Hindlimb muscle (tissue), 1 donor: ENCODE measurements around the gene C19orf67. TPM values are rescaled to one million over a fixed set of nuclear protein-coding genes. Genes with fewer than 3 reads are reported as not detected.

Experiments
- DNase-seq: peaks from one replicate; pipeline ENCODE4 v3.0.0-alpha.2; 2013
- polyA plus RNA-seq: library from polyadenylated mRNA; unstranded; fragments of 120-200 nt; gene quantifications from one replicate; pipeline ENCODE4 v1.2.1, GENCODE V29; 2013; ENCODE audit not compliant: insufficient read length

Gene C19orf67
- polyA plus RNA-seq, 1 donor, result not detected

DNA sequence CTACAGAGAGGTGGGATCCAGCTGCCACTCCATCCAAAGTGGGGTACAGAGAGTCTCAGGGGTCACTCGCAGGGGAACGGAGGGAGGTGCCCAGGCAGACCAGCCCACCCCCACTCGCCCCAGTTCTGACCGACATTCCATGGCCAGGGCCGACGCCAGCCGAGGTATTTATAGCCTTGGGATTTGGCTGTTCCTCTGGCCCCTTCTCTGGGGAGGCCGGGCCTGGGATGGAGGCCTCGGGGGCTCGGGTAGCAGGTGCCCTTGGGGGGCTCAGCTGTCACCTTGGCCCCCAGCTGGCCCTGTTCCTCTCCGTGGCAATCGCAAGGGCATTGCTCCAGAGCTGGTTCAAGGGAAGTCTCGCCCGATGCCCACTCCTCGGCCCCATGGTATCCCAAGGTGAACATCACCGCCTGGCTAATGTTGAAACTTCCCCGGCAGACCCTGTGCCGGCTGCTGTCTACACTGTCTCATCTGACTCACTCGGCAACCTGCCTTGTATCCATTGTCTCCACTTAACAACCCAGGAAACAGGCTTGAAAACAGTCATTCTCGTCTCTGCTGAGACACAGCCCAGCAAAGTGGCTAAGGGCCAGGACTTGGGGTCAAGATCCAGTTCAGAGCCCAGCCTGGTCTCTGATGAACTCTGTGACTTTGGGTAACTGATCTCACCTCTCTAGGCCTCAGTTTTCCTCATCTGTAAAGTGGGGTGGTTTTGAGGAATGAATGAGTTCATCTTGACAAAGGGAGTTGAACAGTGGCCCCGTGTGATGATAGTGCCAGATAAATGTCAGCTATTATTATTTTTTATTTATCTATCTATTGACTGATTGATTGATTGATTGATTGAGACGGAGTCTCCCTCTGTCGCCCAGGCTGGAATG lies 22.2 kb upstream of the C19orf67 start:
- DNase-seq, result no peak

DNA sequence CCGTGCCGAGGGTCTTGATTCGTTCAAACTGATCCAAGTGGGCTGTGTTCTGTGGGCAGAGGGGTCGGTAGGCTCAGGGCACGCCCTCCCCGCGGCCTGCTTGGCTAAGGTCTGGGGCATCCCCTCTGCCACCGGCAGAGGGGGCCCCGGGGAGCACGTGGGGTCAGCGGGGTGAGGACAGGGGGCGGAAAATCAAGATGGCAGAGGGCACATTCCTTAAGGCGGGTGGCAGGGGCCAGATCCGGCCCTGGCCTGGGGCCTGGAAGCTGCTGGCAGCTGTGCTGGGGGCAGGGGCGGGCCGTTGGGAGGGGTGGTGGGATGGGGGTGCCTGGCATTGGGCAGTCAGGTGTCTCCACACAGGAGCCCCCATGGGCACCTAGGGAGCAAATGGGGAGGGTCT lies 21.3 kb upstream of the C19orf67 start:
- no peak for DNase-seq

DNA sequence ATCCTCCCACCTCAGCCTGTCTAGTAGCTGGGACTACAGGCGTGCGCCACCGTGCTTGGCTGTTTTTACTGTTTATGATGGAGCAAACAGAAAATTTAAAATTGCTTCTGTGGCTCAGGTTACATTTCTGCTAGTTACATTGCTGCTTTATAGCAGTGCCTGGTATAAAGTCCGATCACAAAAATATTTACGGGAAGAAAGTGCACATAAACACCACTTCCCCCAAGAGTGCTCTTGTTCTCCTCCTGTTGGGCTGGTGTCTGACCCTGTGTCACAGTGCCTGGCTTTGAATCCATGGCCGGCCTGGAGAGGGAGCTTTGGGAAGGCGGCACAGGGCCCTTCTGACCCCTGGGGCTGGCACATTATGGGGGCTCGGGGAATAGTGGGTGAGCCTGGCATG lies 20.1 kb upstream of the C19orf67 start:
- no peak for DNase-seq

DNA sequence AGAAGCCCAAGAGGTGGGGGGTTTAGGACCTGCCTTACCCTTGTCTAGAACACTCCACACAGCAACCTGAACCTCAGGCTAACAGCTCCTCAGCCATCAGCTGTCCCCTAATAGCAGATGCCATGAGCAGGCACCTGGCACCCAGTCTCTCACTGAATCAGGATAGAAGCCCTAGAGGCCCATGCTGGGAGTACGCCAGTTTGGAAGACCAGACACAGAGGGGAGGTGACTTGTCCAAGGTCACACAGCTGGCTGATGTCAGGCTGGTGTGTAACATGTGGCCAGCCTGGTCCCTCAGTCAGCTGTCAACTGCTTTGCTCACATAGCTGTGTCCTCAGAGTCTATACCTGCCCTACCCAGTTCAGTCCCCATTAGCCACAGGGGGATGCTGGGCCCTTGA lies 17.7 kb upstream of the C19orf67 start:
- DNase-seq, result no peak

DNA sequence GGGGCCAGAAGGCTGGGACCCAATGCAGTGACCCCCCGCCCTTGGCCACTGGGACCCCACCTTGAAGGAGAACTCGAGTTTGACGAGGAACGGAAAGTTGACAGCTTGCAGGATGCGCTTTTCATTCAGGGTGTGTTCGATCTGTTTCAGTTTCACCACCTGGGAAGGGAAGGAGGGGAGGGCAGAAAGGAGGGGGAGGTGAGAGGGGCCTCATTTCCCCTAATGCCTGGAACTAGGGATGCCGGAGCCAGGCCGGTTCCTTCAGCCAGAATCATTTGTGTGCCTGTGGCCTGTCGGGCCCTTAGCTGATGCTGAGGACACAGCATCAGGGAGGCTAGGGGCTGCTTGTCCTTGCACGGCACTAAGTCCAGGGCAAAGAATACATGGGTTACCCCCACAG lies 17.2 kb upstream of the C19orf67 start:
- no peak for DNase-seq

DNA sequence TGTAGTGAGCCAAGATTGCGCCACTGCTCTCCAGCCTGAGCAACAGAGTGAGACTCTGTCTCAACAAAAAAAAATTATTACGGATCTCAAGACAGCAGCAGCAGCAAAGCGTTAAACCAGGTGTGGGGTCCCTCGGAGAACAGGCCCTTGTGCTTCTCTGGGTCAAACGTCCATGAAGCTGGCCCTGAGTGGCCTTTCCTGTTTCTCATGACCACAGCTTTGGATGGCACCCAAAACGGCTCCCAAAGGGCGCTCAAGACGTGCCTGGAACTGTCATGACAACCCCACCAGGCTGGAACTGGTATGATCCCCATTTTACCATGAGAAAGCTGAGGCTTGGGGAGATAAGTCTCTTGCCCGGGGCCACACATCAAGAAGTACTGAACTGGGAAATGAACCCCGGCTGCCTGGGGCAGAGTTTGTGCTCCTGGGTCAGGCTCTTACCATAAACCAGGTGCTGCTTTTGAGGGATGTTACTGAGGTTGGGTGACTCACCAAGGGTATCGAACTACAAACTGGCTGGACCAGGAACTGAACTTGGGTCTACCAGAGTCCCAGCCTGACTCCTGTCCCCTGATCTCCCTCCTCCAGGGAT lies 16.6 kb upstream of the C19orf67 start:
- DNase-seq, result no peak

DNA sequence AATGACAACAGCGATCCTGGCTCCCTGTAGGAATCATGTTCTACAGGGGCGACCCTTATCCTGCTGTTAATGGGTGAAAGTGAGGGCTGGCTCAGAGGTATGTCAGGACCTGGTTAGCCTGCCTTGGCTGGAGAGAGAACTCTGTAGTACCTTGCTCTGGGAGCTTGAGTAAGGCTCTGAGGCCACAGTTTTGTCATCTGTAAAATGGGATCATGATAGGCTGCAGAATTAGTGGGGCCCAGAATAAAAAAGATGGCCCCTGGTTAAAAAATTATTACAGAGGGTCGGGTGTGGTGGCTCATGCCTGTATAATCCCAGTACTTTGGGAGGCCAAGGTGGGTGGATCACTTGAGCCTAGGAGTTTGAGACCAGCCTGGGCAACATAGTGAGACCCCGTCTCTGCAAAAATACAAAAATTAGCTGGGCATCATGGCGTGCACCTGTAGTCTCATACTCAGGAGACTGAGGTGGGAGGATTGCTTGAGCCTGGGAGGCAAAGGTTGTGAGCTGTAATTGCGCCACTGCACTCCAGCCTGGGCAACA lies 15.5 kb upstream of the C19orf67 start:
- DNase-seq, result no peak

DNA sequence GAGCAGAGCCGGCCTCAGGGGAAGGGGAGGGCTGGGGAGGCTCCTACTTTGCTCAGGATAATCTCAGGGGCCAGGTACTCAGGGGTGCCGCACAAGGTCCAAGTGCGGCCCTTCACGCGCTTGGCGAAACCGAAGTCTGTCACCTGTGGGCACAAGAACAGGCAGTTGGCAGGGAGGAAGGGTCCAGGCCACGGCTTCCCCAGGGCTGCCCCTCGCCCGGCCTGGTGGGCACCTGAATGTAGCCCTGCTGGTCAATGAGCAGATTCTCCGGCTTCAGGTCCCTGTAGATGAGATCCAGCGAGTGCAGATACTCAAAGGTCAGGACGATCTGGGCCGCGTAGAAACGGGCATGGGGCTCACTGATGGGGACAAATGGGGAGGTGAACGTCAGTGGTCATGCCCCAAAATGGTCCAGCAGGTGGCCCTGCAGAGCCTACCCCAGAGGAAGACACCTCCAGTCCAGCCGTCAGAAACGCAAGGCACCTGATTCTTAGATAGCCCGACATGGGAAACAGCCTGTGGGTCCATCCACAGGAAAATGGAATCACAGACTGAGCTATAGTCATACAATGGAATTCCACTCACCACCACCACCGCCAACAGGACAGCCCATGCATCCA lies 12.1 kb upstream of the C19orf67 start:
- DNase-seq, result no peak

DNA sequence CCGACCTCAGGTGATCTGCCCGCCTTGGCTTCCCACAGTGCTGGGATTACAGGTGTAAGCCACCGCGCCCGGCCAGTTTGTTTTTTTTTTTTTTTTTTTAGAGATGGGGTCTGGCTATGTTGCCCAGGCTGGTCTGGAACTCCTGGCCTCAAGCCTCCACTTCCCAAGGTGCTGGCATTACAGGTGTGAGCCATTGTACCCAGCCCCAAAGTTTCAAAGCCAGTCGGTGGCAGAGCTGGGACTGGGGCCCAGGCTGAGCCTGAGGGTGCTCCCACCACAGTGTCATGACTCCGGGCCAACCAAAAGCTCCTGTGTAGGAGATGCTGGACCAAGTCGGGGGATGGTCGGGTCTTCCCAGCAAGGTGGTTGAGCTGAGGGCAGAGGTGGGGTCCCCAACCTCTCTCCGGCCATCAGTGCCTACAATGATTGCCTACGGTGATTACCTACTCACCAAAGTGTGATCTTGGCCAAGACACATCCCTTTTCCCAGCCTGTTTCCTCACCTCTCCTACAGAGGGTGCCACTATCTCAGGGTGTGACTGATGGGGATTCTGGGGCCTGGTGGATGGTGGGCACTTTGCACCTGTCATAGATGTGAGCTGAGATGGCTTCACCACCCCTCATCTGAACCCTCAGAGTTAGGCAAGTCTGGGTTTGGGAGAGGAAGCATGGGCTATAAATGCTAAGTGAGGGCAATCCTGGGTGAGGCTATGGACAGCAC lies 10.8 kb upstream of the C19orf67 start:
- DNase-seq, result no peak

DNA sequence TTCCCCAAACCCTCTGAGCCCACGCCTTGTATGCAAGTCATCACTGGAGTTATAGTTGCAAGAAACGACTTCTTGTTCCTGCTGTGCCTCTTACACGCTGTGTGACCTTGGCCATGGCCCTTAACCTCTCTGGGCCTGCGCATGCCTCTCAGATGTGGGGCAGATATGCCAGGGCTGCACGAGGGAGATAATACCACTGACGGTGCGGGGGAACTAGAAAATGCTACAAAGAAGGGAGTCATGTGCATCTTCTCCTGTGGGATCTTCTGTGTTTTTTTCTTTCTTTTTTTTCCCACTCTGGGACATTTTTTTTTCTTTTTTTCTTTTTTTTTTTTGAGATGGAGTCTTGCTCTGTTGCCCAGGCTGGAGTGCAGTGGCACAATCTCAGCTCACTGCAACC lies 9.3 kb upstream of the C19orf67 start:
- DNase-seq, result no peak

DNA sequence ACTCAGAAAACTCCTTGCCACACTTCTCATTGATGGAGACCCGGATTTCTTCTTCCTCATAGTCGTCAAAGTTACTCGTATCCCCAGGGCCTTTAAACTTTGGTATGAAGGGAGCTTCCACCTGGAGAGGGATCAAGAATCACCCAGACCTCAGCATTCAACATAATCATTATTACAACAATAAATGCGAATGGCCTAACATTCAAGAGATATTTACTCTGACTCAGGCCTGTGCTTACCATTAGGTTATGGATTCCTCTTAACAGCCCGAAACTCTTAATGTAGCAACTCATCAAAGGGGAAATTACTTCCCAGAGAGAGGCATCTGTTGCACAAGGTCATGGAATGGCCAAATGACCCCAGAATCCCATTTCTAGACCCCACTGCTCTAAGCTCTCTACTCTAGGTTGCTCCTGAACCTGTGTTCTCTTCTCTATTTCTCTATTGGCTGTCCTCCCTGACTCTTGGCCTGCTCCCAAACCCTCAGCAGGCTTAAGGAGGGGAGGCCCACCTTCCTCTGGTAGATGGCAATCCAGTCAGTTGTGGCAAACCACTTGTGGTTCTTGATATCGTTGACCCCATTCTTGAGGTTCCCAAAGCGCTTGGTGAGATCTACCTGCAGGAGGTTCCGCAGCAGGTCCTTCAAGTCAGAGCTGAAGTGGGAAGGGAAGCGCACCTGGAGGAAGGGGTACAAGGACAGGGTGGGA lies 7.7 kb upstream of the C19orf67 start:
- no peak for DNase-seq

DNA sequence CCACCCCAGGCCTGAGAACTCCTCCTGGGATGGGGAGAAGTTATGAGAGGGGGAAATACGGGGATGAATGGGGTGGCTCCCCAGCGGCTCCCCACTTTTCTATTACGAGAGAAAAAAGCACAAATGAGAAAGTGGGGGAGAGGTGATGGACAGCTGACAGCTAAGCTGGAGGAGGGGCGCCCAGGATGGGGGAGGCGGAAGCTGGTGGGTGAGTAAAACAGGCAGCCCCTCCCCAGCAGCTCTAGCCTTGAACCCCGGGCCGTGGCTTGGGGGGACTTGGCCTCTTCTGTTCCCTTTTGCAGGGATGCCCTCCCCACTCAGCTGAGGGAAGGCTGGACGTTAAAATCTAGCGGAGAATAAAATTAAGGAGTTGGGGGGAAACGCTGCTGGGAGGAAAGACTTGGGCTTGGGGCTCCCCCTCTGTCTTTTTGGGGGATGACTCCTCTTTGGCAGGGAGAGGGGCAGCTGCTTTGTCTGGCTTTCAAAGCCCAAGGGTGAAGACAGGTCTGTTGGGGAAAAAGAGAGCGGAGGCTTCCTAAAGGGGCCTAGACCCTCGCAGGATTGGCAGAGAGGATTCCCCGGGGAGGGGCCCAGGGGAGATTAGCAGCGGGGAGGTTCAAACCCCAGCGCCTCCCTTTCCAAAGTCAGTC lies 6.4 kb upstream of the C19orf67 start:
- no peak for DNase-seq

DNA sequence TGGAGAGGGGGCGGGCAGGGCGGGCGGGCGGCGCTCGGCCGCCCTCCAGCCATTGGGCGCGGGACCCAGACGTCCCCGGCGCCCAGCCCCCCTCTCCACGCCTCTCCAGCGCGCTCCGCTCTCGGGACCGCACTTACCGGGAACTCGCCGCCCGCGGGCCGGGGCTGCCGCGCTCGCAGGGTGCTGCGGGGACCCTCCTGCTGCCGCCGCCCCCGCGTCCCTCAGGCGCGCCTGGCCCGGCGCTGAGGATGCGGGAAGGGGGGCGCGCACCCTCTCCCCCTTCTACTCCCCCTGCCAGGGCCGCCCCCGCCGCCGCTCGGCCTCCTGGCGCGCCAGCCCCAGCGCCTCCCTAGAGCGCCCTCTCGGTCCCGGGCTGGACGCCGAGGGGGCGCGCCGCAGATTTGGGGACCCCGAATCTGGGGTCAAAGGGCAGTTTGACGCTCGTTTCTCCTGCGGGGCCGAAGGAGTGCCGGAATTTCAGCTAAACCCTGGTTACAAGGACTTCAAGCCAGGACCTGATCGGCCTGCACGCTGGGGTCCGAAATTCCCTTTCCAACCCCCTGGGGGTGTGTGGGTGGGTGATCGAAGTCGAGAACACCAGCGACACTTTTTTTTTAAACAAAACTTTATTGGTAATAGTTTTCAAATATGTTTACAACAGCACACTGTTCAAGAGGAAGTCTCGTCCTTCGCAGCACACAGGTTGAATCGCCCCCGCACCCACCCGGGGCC lies 5.7 kb upstream of the C19orf67 start:
- DNase-seq, result no peak

DNA sequence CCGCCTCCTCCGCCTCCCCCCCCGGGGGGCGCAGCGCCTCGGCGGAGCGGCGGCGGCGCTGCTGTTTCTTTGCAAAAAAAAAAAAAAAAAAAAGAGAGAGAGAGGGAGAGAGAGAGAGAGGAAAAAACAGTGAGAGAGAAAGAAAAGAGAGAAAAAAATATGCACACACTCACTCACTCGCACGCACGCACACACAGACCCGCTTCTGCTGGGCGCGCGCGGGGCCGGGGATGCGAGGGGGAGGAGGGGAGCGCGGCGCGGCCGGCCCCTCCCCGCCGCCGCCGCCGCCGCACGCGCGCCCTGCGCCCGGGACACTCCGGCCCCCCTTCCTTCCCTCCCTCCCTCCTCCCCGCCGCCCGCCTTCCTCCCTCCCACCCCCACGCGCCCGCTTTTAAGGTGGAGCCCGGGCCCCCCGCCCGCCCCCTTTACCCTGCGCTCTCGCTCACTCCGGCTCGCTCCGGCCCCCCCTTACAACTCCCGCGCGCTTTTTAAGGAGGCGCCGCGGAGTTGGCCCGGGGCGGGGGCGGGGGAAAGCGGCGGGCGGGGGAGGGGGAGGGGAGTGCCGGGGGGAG lies 5.0 kb upstream of the C19orf67 start, which contains the start of gene SAMD1:
Gene SAMD1 (minus strand): TSS at position 243 of the 572 bp plus-strand sequence.
- DNase-seq, result peak; percentile 94

DNA sequence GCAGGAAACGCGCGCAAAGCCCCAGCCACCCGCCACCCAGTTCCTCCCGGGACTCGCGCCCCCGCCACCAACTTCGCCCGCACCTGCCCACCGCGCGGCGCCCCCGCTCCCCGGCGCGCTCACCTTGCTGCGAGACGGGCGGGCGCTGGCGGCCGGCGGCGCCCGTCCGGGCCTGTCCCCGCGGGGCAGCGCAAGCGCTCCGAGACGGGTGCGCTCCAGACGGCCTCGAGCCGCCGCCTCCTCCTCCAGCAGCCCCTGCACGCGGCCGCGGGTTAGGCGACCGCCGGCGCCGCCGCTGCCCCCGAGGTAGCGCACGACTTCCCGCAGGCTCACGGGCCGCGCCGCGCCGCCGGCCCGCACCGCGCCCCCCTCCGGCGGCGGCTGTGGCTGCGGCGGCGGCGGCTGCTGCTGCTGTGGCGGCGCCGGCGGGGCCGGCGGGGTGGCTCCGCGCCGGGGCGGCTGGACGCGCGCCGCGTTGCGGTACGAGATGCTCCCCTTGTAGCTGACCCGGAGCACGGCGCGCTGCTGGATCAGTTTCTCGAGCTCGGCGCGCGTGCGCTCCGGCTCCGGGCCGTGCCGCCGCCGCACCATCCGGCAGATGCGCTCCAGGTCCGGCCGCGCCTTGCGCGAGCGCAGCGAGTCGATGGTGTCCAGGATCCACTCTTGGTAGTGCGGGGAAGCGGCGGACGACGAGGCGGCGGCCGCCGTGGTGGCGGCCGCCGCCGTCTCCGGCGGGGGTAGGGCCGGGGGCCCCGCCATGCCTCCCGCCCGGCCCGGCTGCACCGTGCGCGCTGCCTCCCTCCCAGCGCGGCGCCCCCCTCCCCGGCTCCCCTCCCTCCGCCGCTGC lies 4.3 kb upstream of the C19orf67 start:
- no peak for DNase-seq

DNA sequence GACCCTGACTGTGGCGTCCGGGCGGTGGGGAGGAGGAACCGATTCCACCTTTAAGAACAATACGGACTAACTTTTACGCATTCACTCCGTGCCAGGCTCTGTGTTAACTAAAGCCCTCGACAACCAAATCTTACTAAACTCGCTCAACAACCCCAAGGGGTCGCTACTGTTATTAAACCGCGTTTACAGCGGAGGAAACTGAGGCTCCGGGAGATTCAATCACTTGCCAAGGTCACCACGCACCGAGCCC lies 3.8 kb upstream of the C19orf67 start:
- DNase-seq, result no peak

DNA sequence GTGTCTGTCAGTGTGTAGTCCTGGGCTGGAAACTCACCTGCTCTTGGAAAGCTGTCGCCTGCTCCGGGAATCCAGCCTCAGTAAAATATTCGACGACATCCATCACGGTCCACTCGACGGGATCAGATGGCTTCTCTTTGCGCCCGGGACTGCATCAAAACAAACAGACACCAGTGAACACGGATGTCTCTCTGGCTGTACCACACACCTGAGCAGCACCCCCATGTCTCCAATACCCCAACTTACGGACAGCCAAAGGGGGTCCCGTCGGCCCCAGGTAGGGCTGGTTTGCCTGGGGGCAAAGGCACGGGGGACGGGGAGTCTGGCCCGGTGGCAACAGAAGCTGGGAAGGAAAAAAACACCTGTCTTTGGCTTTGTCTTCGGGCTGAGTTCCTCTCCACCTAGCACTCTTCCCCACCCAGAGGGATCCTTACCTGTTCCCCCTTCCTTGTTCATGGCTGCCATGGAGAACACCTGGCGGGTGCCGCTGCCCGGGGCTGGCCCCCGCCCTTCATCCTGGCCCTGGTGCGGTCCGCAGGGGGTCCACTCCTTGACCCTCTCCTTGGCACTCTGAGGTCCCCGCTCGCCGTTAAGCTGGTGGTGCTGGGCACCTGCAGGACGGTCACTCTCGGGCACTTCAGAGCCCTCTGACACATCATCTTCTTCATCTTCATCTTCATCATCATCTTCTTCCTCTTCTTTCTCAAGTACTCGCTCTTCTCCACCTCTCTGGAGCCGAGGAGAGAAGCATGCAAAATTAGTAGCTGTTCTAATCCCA lies 3.2 kb upstream of the C19orf67 start:
- DNase-seq, result no peak

DNA sequence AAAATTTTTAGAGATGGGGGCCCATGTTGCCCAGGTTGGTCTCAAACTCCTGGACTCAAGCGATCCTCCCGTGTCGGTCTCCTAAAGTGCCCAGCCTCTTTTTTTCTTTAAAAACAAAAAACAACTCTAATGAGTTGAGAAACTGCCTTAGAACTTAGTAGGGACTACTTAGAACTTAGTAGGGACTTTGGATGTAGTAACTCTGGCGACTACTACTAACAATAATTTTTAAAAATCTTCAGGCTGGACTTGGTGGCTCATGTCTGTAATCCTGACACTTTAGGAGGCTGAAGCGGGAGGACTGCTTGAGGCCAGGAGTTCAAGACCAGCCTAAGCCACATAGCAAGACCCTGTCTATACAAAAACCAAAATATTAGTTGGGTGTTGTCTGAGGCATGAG lies 515 bp upstream of the C19orf67 start:
- no peak for DNase-seq

DNA sequence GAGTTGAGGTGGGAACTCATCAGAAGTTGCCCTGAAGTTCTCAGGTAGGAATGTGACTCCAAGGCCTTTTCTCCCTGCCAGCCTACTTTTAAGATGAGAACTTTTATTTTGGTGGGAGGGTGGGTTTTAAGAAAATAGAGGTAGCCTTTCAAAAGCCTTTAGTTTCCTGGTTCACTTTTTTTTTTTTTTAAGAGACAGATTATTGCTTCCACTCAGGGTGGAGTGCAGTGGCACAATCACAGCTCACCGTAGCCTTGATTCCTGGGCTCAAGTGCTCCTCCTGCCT lies 3.0 kb downstream of the C19orf67 start:
- DNase-seq, result no peak
